K562 (cell line): ENCODE results near the gene NTM. TPM values are rescaled to one million over a fixed set of nuclear protein-coding genes. Genes with fewer than 3 reads are reported as not detected.

Experiments used
- ATAC-seq: fragments of 200-7000 bp; cut with Tn5 transposase; 3 replicates; pipeline ENCODE4 v1.9.1; 2020; ENCODE audit warnings: moderate library complexity
- BruUV-seq: library from RNA; stranded (reverse); fragments of 400-500 nt; replicated peaks from 2 replicates; lab custom pipeline; 2021; lab: Mats Ljungman, UMichigan
- CTCF ChIA-PET: fragments of 300-600 bp; formaldehyde crosslinking; extraction: SDS; loops from one replicate; lab custom pipeline; 2021; ENCODE audit warnings: low intra/inter-chr PET ratio; lab: Yijun Ruan, JAX
- POLR2A ChIA-PET: fragments of 300-600, 350-650 bp; sonication (Branson Sonifier 250); formaldehyde crosslinking; extraction: SDS; loops from one replicate; lab custom pipeline; 2021; ENCODE audit warnings: antibody characterized with exemption, inconsistent platforms; lab: Yijun Ruan, JAX
- DNase-seq, 4 experiments: peaks; one replicate each; pipeline versions ENCODE4 v3.0.0 to v3.0.0-alpha.2; 2011 to 2018; ENCODE audit warnings: low spot score in 3 of 4, mixed read lengths in 3 of 4; ENCODE audit errors: extremely low read depth in 1 of 4
- FAIRE-seq: peaks from 2 replicates; lab custom pipeline; 2011; peaks lifted over from hg19 to GRCh38; lab: Jason Lieb, UNC
- H2AFZ ChIP-seq: 2 replicates; pipeline ENCODE4 v1.6.0; 2011; ENCODE audit warnings: low read depth, low read length, control low read depth, inconsistent platforms
- H3K27ac ChIP-seq: fragments of 200-600 bp; 3 replicates; pipeline ENCODE4 v1.8.0; 2011; ENCODE audit warnings: low read depth, mild to moderate bottlenecking, control low read depth, inconsistent platforms, low read length, moderate library complexity, mixed read lengths; ENCODE audit errors: extremely low read depth
- H3K27me3 ChIP-seq, 2 experiments: fragments of 300-600 bp in 1 of 2; 2 replicates in 1 of 2; 3 replicates in 1 of 2; pipeline versions ENCODE4 v1.6.0 to v1.8.0; 2011; ENCODE audit warnings: inconsistent platforms in 2 of 2, low read length in 2 of 2, mild to moderate bottlenecking in 1 of 2, mixed read lengths in 1 of 2, moderate library complexity in 1 of 2; ENCODE audit not compliant: control insufficient read depth in 2 of 2, insufficient read depth in 2 of 2
- H3K36me3 ChIP-seq: fragments of 300-600 bp; 3 replicates; pipeline ENCODE4 v1.8.0; 2011; ENCODE audit warnings: mild to moderate bottlenecking, low read length, inconsistent platforms; ENCODE audit not compliant: control insufficient read depth, insufficient read depth
- H3K4me1 ChIP-seq, 2 experiments: fragments of 200-600 bp in 1 of 2; replicated peaks in 1 of 2; 2 replicates in 1 of 2; 3 replicates in 1 of 2; pipeline versions ENCODE4 v1.5.1 to v1.8.0; 2011; ENCODE audit warnings: inconsistent platforms in 2 of 2, low read length in 2 of 2, mild to moderate bottlenecking in 1 of 2, mixed read lengths in 1 of 2, moderate library complexity in 1 of 2; ENCODE audit not compliant: control insufficient read depth in 2 of 2, insufficient read depth in 2 of 2
- H3K4me2 ChIP-seq: 2 replicates; pipeline ENCODE4 v1.6.1; 2011; ENCODE audit warnings: low read length, control low read depth, inconsistent platforms, mixed read lengths; ENCODE audit not compliant: insufficient read depth
- H3K4me3 ChIP-seq: fragments of 200-600 bp; sonication (generic), shearing (Covaris generic); 2 replicates; pipeline ENCODE4 v1.5.1; 2016; ENCODE audit warnings: control low read depth, inconsistent platforms
- H3K79me2 ChIP-seq: fragments of 200-600 bp; 3 replicates; pipeline ENCODE4 v1.8.0; 2011; ENCODE audit warnings: low read length, inconsistent platforms; ENCODE audit not compliant: control insufficient read depth, insufficient read depth
- H3K9ac ChIP-seq, 2 experiments: 2 replicates each; pipeline versions ENCODE4 v1.6.0 to v1.6.1; 2011; ENCODE audit warnings: low read depth in 2 of 2, low read length in 2 of 2, control low read depth in 1 of 2, inconsistent platforms in 1 of 2, mild to moderate bottlenecking in 1 of 2, mixed read lengths in 1 of 2; ENCODE audit not compliant: insufficient read depth in 1 of 2
- H3K9me1 ChIP-seq: one replicate; pipeline ENCODE4 v1.6.0; 2011; ENCODE audit warnings: inconsistent platforms, mild to moderate bottlenecking, low read length, moderate library complexity; ENCODE audit not compliant: control insufficient read depth, insufficient read depth
- H3K9me3 ChIP-seq: replicated peaks from 2 replicates; pipeline ENCODE4 v1.5.1; 2011; ENCODE audit warnings: low read depth, low read length, inconsistent platforms; ENCODE audit not compliant: control insufficient read depth, insufficient read depth
- H4K20me1 ChIP-seq: replicated peaks from 2 replicates; pipeline ENCODE4 v1.6.1; 2011; ENCODE audit warnings: low read length, inconsistent platforms, mixed read lengths; ENCODE audit not compliant: control insufficient read depth, insufficient read depth
- CUX1 ChIP-seq: fragments of 200-800 bp; sonication (Bioruptor generic); IDR thresholded peaks from 2 replicates; pipeline ENCODE4 v1.6.1; 2016; ENCODE audit warnings: missing genetic modification characterization, missing compliant biosample characterization
- GTF2F1 ChIP-seq: IDR thresholded peaks from 2 replicates; pipeline ENCODE4 v1.6.1; 2011; ENCODE audit warnings: low read depth, low read length, improper control_type of control experiment
- MCM7 ChIP-seq, 2 experiments: fragments of 450-650 bp; IDR thresholded peaks; 2 replicates each; pipeline ENCODE4 v1.6.1; 2016 to 2018
- NFE2L1 ChIP-seq: fragments of 450-650 bp; IDR thresholded peaks from 2 replicates; pipeline ENCODE4 v1.6.1; 2016; ENCODE audit warnings: missing genetic modification characterization, low read depth, mild to moderate bottlenecking, missing compliant biosample characterization, moderate library complexity, borderline replicate concordance
- PBX2 ChIP-seq, 2 experiments: IDR thresholded peaks in 1 of 2; conservative IDR thresholded peaks in 1 of 2; 2 replicates each; pipeline ENCODE4 v1.6.1; 2016; ENCODE audit warnings: low read depth in 2 of 2, mild to moderate bottlenecking in 1 of 2, missing compliant biosample characterization in 1 of 2, missing genetic modification characterization in 1 of 2, moderate library complexity in 1 of 2
- SRSF9 ChIP-seq: fragments of 200-400 bp; formaldehyde crosslinking; IDR thresholded peaks from 2 replicates; pipeline ENCODE4 v1.6.1; 2017; ENCODE audit warnings: low read depth, low read length, borderline replicate concordance
- SUPT5H ChIP-seq: fragments of 450-650 bp; IDR thresholded peaks from 2 replicates; pipeline ENCODE4 v1.6.1; 2016
- ZBTB43 ChIP-seq: sonication (generic); formaldehyde crosslinking; IDR thresholded peaks from 2 replicates; pipeline ENCODE4 v1.8.0; 2023; ENCODE audit warnings: mild to moderate bottlenecking, missing genetic modification reagents
- ZNF263 ChIP-seq: sonication (generic); formaldehyde crosslinking; IDR thresholded peaks from 2 replicates; pipeline ENCODE4 v1.8.0; 2022; ENCODE audit warnings: mild to moderate bottlenecking, missing genetic modification reagents, borderline replicate concordance
- ZNF280B ChIP-seq: fragments of 250-450 bp; sonication (Bioruptor Pico); IDR thresholded peaks from 2 replicates; pipeline ENCODE4 v1.5.1; 2021; ENCODE audit warnings: mild to moderate bottlenecking
- WGBS: fragments of 100-300 bp; shearing (Covaris generic); methylation state at CpG from one replicate; pipeline ENCODE4 v1.1.6; 2016; ENCODE audit warnings: low coverage, mixed read lengths; ENCODE audit not compliant: insufficient coverage; ENCODE audit errors: missing lambda C conversion rate; 5-methylcytosine and 5-hydroxymethylcytosine counted together
- in situ Hi-C: fragments of 300-500 bp; cut with MboI; formaldehyde crosslinking; loops from 4 replicates; pipeline ENCODE4 v1.15.0; 2018; ENCODE audit warnings: inconsistent platforms, mixed read lengths
- intact Hi-C: fragments of 100-400 bp; cut with micrococcal nuclease; formaldehyde crosslinking; loops from 2 replicates; pipeline ENCODE4 v1.14.2; 2022
- polyA plus RNA-seq, 8 experiments: library from polyadenylated mRNA; depleted of rRNA in 4 of 8; stranded (reverse) in 5 of 8; unstranded in 3 of 8; fragments of >200 nt; fragmentation: Nextera tagmentation in 2 of 8; fragmentation: Illumina TruSeq in 1 of 8; extraction: Ambion mirVana in 2 of 8; extraction: Trizol in 1 of 8; gene quantifications; 2 replicates each; pipeline versions ENCODE4 v1.2.1 to v1.2.3, GENCODE V29; 2011 to 2014; ENCODE audit warnings: inconsistent platforms in 1 of 8, missing spikeins in 1 of 8
- total RNA-seq, 7 experiments: library from RNA; depleted of rRNA in 6 of 7; stranded (reverse); fragments of >200 nt in 6 of 7; fragmentation: Illumina TruSeq in 2 of 7; extraction: Trizol in 2 of 7; gene quantifications; 2 replicates each; pipeline versions ENCODE4 v1.2.1 to v1.2.3, GENCODE V29; 2011 to 2021; ENCODE audit warnings: low replicate concordance in 1 of 7

The NTM gene
- total and polyA plus RNA-seq, 9 of the 15 experiments (the other 6 are each of a cell fraction or from before 2014, with no cell fraction given), result not detected

GRCh38 chr11:131717616-131718015 is 347.2 kb downstream of the NTM start (continued):
- no peak for TF ChIP-seq PBX2 (CRISPR knock-in tag; IDR thresholded peaks at IDR 0.05; ENCODE audit: low read depth)
- TF ChIP-seq PBX2 (tag; conservative IDR thresholded peaks at IDR 0.05; ENCODE audit: low read depth), result no peak
- no peak for TF ChIP-seq ZBTB43 (CRISPR knock-in tag)
- TF ChIP-seq SUPT5H, result no peak
- TF ChIP-seq GTF2F1, result no peak
- no peak for TF ChIP-seq MCM7 (IDR thresholded peaks at IDR 0.05)
- TF ChIP-seq NFE2L1, result no peak

- H3K9ac ChIP-seq, result no peak overlapping the region
- H3K4me1 ChIP-seq, result no peaks in the 10 kb centered on the region
- H3K9me1 ChIP-seq, result no peaks in the 10 kb centered on the region
- no peak overlapping the region for H3K27ac ChIP-seq
- no peaks in the 10 kb centered on the region for H3K27me3 ChIP-seq
- no peaks in the 10 kb centered on the region for H3K9me3 ChIP-seq
- DNase-seq, result no peak
- FAIRE-seq, result no peak
- ChIA-PET POLR2A (no interaction called here), CTCF (no interaction called here)
- in situ Hi-C loops, result no loop called here
- no peak overlapping the region for H3K4me2 ChIP-seq
- no peaks in the 10 kb centered on the region for H3K36me3 ChIP-seq
- no peaks in the 10 kb centered on the region for H4K20me1 ChIP-seq
- TF ChIP-seq SRSF9 (no peak), CUX1 (CRISPR knock-in tag) (no peak), ZNF280B (CRISPR knock-in tag) (no peak), ZNF263 (CRISPR knock-in tag) (no peak)
- no TSS peak for BruUV-seq
- no peak overlapping the region for H3K4me3 ChIP-seq
- ATAC-seq, result no peak
- 0% methylated on average over 8 of the region's 8 CpGs for WGBS
- intact Hi-C loops, result no loop called here
- no peaks in the 10 kb centered on the region for H3K79me2 ChIP-seq
- H2AFZ ChIP-seq, result no peak overlapping the region
Observed at GRCh38 chr11:131723088-131723487, 352.7 kb downstream of the NTM start.
